Lung (tissue), 12 donors: ENCODE measurements around the gene PPP1R14D. TPM values are rescaled to one million over a fixed set of nuclear protein-coding genes. Genes with fewer than 3 reads are reported as not detected.

Source experiments
- ATAC-seq: fragments of 200-7000 bp; cut with Tn5 transposase; one replicate; pipeline ENCODE4 v1.9.1; 2020; ENCODE audit warnings: moderate number of reproducible peaks; ENCODE audit not compliant: insufficient read depth, low FRiP score
- DNase-seq, 3 donors: peaks; one replicate each; pipeline ENCODE4 v3.0.0-alpha.2; 2013 to 2017
- H3K27ac ChIP-seq, 2 donors: one replicate each; pipeline ENCODE4 v1.5.1; 2013; ENCODE audit warnings: mild to moderate bottlenecking in 2 of 2, moderate library complexity in 2 of 2, control low read depth in 1 of 2, inconsistent platforms in 1 of 2, low read depth in 1 of 2, low read length in 1 of 2
- H3K27me3 ChIP-seq, 3 donors: one replicate each; pipeline ENCODE4 v1.5.1; 2013; ENCODE audit warnings: low read length in 2 of 3; ENCODE audit not compliant: control insufficient read depth in 3 of 3, insufficient read depth in 3 of 3
- H3K36me3 ChIP-seq, 4 donors: one replicate each; pipeline ENCODE4 v1.5.1; 2013; ENCODE audit warnings: low read length in 4 of 4, mild to moderate bottlenecking in 1 of 4, moderate library complexity in 1 of 4; ENCODE audit not compliant: control insufficient read depth in 4 of 4, insufficient read depth in 4 of 4
- H3K4me1 ChIP-seq, 5 donors: one replicate each; pipeline ENCODE4 v1.5.1; 2013; ENCODE audit warnings: low read length in 5 of 5, mild to moderate bottlenecking in 2 of 5, moderate library complexity in 1 of 5; ENCODE audit not compliant: control insufficient read depth in 5 of 5, insufficient read depth in 5 of 5
- H3K4me3 ChIP-seq: one replicate; pipeline ENCODE4 v1.5.1; 2013; ENCODE audit warnings: mild to moderate bottlenecking, control low read depth, moderate library complexity
- H3K9ac ChIP-seq, 2 donors: one replicate each; pipeline ENCODE4 v1.5.1; 2013; ENCODE audit warnings: low read length in 2 of 2, control low read depth in 1 of 2; ENCODE audit not compliant: insufficient read depth in 1 of 2
- H3K9me3 ChIP-seq, 4 donors: one replicate each; pipeline ENCODE4 v1.5.1; 2013; ENCODE audit warnings: low read length in 3 of 4, mild to moderate bottlenecking in 1 of 4, moderate library complexity in 1 of 4; ENCODE audit not compliant: control insufficient read depth in 4 of 4, insufficient read depth in 3 of 4
- CTCF ChIP-seq: IDR thresholded peaks from 2 replicates; pipeline ENCODE4 v1.5.1; 2012; ENCODE audit warnings: mild to moderate bottlenecking; ENCODE audit errors: control extremely low read depth, extremely low read depth
- WGBS, 2 donors: extraction: QIAGEN DNeasy Blood & Tissue Kit; methylation state at CpG; one replicate each; pipeline ENCODE4 v1.1.7; 2013; 5-methylcytosine and 5-hydroxymethylcytosine counted together
- polyA plus RNA-seq, 2 donors: library from polyadenylated mRNA; stranded (reverse); fragments of 200-250 nt; gene quantifications; one replicate each; pipeline ENCODE4 v1.2.1, GENCODE V29; 2013
- total RNA-seq, 2 donors: library from RNA; depleted of rRNA in 1 of 2; stranded (reverse); fragments of >200 nt in 1 of 2; gene quantifications; one replicate each; pipeline ENCODE4 v1.2.1, GENCODE V29; 2014 to 2021
- donor health status: control.
- donor health status: control.
- donor health status: Bipolar disorder and iron deficiency.
- donor health status: healthy.
- donor health status: DM: yes; HTN: yes; CAD: no.

PPP1R14D gene
- total and polyA plus RNA-seq, 4 donors, result 0.22 TPM; not detected in 3

DNA sequence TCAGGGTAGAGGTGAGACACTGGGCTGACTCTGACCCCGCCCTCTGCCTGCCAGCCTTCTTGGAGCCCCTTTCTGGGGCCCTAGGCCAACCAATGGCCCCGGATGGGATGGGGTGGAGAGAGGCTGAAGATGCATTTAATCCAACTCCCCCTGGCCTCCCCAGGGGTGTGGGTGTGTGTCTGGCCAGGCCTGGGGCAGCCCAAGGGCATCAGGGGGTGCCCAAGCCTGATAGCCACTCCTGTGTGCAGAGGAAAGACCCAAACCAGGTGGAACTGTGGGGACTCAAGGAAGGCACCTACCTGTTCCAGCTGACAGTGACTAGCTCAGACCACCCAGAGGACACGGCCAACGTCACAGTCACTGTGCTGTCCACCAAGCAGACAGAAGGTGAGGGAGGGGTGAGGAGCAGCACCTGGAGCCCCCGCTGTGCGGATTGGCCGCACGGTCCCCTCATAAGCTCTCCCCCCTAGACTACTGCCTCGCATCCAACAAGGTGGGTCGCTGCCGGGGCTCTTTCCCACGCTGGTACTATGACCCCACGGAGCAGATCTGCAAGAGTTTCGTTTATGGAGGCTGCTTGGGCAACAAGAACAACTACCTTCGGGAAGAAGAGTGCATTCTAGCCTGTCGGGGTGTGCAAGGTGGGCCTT is 24.9 kb upstream of the PPP1R14D start:
- Histone ChIP-seq H3K36me3 (peaks cover 0 to 18% (median 0%) of the 10 kb centered on the region in 4 donors), H3K27me3 (no peaks in the 10 kb centered on the region), H3K9me3 (no peaks in the 10 kb centered on the region), H3K9ac (no peak overlapping the region), H3K27ac (no peak overlapping the region), H3K4me1 (peaks cover 0 to 12% (median 4%) of the 10 kb centered on the region in 5 donors), H3K4me3 (no peak overlapping the region)
- no peak for DNase-seq
- TF ChIP-seq CTCF, result no peak
- WGBS, 2 donors, result 92 to 96% methylated on average over 16 of the region's 16 CpGs
- no peak for ATAC-seq

DNA sequence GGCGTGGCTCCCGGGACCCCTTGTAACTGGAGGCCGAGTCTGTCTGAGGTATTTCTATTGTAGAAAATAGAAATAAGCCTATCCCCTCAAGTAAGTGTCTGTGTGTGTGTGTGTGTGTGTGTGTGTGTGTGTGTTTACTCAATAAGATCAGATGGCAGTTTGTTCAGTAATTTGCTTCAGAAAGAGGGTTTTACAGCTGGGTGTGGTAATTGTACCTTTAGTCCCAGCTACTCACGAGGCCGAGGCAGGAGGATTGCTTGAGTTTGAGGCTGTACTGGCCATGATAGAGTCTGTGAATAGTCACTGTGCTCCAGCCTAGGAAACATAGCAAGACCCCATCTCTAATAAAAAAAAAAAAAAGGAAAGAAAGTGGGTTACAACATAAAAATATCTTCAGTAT is 24.0 kb upstream of the PPP1R14D start:
- H3K27me3 ChIP-seq, result no peaks in the 10 kb centered on the region
- ATAC-seq (no peak), DNase-seq (no peak)
- no peaks in the 10 kb centered on the region for H3K9me3 ChIP-seq
- 77 to 85% methylated on average over 5 of the region's 5 CpGs for WGBS, 2 donors
- no peak overlapping the region for H3K27ac ChIP-seq
- no peak overlapping the region for H3K9ac ChIP-seq
- no peak overlapping the region for H3K4me3 ChIP-seq
- peaks cover 0 to 18% (median 0%) of the 10 kb centered on the region in 4 donors for H3K36me3 ChIP-seq
- peaks cover 0 to 12% (median 3%) of the 10 kb centered on the region in 5 donors for H3K4me1 ChIP-seq
- TF ChIP-seq CTCF, result no peak

DNA sequence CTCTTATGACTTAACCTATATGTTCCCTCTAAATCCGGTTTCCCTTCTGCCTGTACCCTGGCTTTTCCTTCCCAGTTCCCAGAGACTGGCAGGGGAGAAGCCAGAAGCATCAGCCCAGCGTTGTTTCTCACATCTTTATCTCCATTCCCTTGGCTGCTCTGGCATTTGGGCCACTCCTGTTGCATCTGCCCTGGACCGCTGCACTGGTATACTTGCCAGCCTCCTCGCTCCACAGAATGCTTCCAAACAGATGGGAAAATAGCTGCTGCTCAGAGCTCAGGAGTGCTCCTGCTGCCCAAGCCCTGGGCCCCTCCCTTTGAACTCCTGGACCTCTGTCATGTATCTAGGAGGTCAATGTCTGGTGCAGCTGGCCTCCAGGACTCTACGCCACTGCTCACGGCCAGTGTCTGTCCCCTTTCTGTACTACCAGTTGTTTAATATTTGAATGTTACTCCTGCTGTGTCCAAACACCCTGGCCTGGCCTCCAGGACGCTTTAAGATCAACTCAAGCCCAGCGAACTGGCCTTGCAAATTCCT is 22.1 kb upstream of the PPP1R14D start:
- no peak for DNase-seq
- no peak for TF ChIP-seq CTCF
- H3K9ac ChIP-seq, result no peak overlapping the region

More for the DNA sequence above, 22.1 kb upstream of the PPP1R14D start:
- Histone ChIP-seq H3K9me3 (no peaks in the 10 kb centered on the region), H3K27me3 (no peaks in the 10 kb centered on the region), H3K36me3 (peaks cover 0 to 12% (median 0%) of the 10 kb centered on the region in 4 donors), H3K4me3 (no peak overlapping the region), H3K4me1 (peaks cover 0 to 14% (median 5%) of the 10 kb centered on the region in 5 donors), H3K27ac (no peak overlapping the region)
- WGBS, 2 donors, result 91 to 96% methylated on average over 8 of the region's 8 CpGs
- ATAC-seq, result no peak
